A549 (cell line): ENCODE data around the gene LTF. TPM values are rescaled to one million over a fixed set of nuclear protein-coding genes. Genes with fewer than 3 reads are reported as not detected.
"Not testable (repeated sequence)": the region's sequence is repeated elsewhere in the genome, so short reads cannot be mapped to it uniquely, and the experiment has no call there.

Experiments used
- ATAC-seq, 2 experiments: fragments of 200-7000 bp in 1 of 2; fragments of >200 bp in 1 of 2; cut with Nextera tagmentation in 1 of 2; cut with Tn5 transposase in 1 of 2; 3 replicates each; pipeline versions ENCODE4 v1.8.0 to v1.9.1; 2018 to 2020; ENCODE audit warnings: mild to moderate bottlenecking in 1 of 2, moderate library complexity in 1 of 2
- CTCF ChIA-PET: fragments of 300-600 bp; sonication (Branson Sonifier 250); formaldehyde crosslinking; extraction: SDS; loops from one replicate; lab custom pipeline; 2021; ENCODE audit warnings: antibody characterized with exemption, inconsistent platforms; lab: Yijun Ruan, JAX
- POLR2A ChIA-PET: fragments of 350-600 bp; formaldehyde crosslinking; extraction: SDS; loops from one replicate; lab custom pipeline; 2021; ENCODE audit warnings: antibody characterized with exemption, inconsistent platforms; lab: Yijun Ruan, JAX
- DNase-seq, 2 experiments: peaks; one replicate each; pipeline versions ENCODE4 v3.0.0 to v3.0.0-alpha.2; 2011 to 2016; ENCODE audit warnings: low read depth in 1 of 2, low spot score in 1 of 2
- FAIRE-seq: peaks from 2 replicates; lab custom pipeline; 2011; peaks lifted over from hg19 to GRCh38; lab: Jason Lieb, UNC
- H3K27ac ChIP-seq, 2 experiments: fragments of >200 bp; sonication (Bioruptor Twin); formaldehyde crosslinking; 3 replicates each; pipeline ENCODE4 v1.5.1; 2016 to 2017
- H3K4me1 ChIP-seq: fragments of >200 bp; sonication (Bioruptor Twin); formaldehyde crosslinking; 3 replicates; pipeline ENCODE4 v1.6.1; 2016
- H3K4me2 ChIP-seq: fragments of >200 bp; sonication (Bioruptor Twin); formaldehyde crosslinking; 3 replicates; pipeline ENCODE4 v1.6.1; 2016
- H3K4me3 ChIP-seq: fragments of >200 bp; sonication (Bioruptor Twin); formaldehyde crosslinking; 3 replicates; pipeline ENCODE4 v1.5.1; 2016
- H3K9me3 ChIP-seq: fragments of >200 bp; sonication (Bioruptor Twin); formaldehyde crosslinking; 3 replicates; pipeline ENCODE4 v1.6.1; 2016
- CEBPB ChIP-seq, 2 experiments: fragments of >200 bp in 1 of 2; sonication (Bioruptor Twin) in 1 of 2; formaldehyde crosslinking in 1 of 2; IDR thresholded peaks; 2 replicates each; pipeline ENCODE4 v1.6.1; 2012 to 2016
- CHD2 ChIP-seq: fragments of 150-350 bp; IDR thresholded peaks from 2 replicates; pipeline ENCODE4 v1.6.1; 2014; ENCODE audit warnings: low read length; ENCODE audit not compliant: partially characterized antibody
- CHD4 ChIP-seq: fragments of 200-600 bp; sonication (generic); IDR thresholded peaks from 2 replicates; pipeline ENCODE4 v1.6.1; 2016; ENCODE audit warnings: antibody characterized with exemption, mild to moderate bottlenecking, borderline replicate concordance
- E2F6 ChIP-seq: IDR thresholded peaks from 2 replicates; pipeline ENCODE4 v1.6.1; 2012; ENCODE audit warnings: low read depth, borderline replicate concordance
- EHF ChIP-seq: fragments of 250-450 bp; sonication (Bioruptor Pico); IDR thresholded peaks from 2 replicates; pipeline ENCODE4 v1.5.0; 2020; ENCODE audit warnings: mild to moderate bottlenecking
- EHMT2 ChIP-seq: fragments of 200-600 bp; sonication (generic); IDR thresholded peaks from 2 replicates; pipeline ENCODE4 v1.6.1; 2016; ENCODE audit warnings: antibody characterized with exemption, low read depth, mild to moderate bottlenecking, moderate library complexity
- FOXS1 ChIP-seq: fragments of 250-450 bp; sonication (Bioruptor Pico); IDR thresholded peaks from 2 replicates; pipeline ENCODE4 v1.5.0; 2020; ENCODE audit warnings: mild to moderate bottlenecking, moderate library complexity
- HOXB13 ChIP-seq: fragments of 250-450 bp; sonication (Bioruptor Pico); IDR thresholded peaks from 2 replicates; pipeline ENCODE4 v1.5.0; 2020; ENCODE audit warnings: low read depth, mild to moderate bottlenecking, moderate library complexity
- MAFK ChIP-seq: fragments of 450-650 bp; IDR thresholded peaks from 2 replicates; pipeline ENCODE4 v1.6.1; 2014; ENCODE audit not compliant: partially characterized antibody
- MAZ ChIP-seq: fragments of 150-350 bp; IDR thresholded peaks from 2 replicates; pipeline ENCODE4 v1.6.1; 2014; ENCODE audit warnings: antibody characterized with exemption, low read depth, low read length, borderline replicate concordance
- NFE2L2 ChIP-seq: fragments of 150-350 bp; conservative IDR thresholded peaks from 2 replicates; pipeline ENCODE4 v1.6.1; 2014; ENCODE audit warnings: low read length
- NPAS2 ChIP-seq: fragments of 250-450 bp; sonication (Bioruptor Pico); IDR thresholded peaks from 2 replicates; pipeline ENCODE4 v1.8.0; 2022; ENCODE audit warnings: mild to moderate bottlenecking, moderate library complexity, borderline replicate concordance
- NR3C1 ChIP-seq: fragments of >200 bp; sonication (Bioruptor Twin); formaldehyde crosslinking; IDR thresholded peaks from 3 replicates; pipeline ENCODE4 v1.6.1; 2017
- POLR2A ChIP-seq: IDR thresholded peaks from 2 replicates; pipeline ENCODE4 v1.6.1; 2012; ENCODE audit warnings: mild to moderate bottlenecking, low read length
- POLR2AphosphoS2 ChIP-seq: conservative IDR thresholded peaks from 2 replicates; pipeline ENCODE4 v1.6.1; 2012; ENCODE audit warnings: low read length, improper control_type of control experiment, inconsistent platforms
- RARB ChIP-seq: fragments of 250-450 bp; sonication (Bioruptor Pico); IDR thresholded peaks from 2 replicates; pipeline ENCODE4 v1.8.0; 2021; ENCODE audit warnings: mild to moderate bottlenecking, moderate library complexity
- REST ChIP-seq: fragments of 200-600 bp; sonication (generic); IDR thresholded peaks from 2 replicates; pipeline ENCODE4 v1.6.1; 2016; ENCODE audit warnings: antibody characterized with exemption, mild to moderate bottlenecking, moderate library complexity
- SMC3 ChIP-seq: fragments of >200 bp; sonication (Bioruptor Twin); formaldehyde crosslinking; IDR thresholded peaks from 3 replicates; pipeline ENCODE4 v1.6.1; 2018; ENCODE audit warnings: inconsistent platforms
- TP53 ChIP-seq: fragments of 250-450 bp; sonication (Bioruptor Pico); IDR thresholded peaks from 2 replicates; pipeline ENCODE4 v1.5.0; 2021; ENCODE audit warnings: mild to moderate bottlenecking, moderate library complexity
- ZFP36 ChIP-seq: fragments of 450-650 bp; IDR thresholded peaks from 2 replicates; pipeline ENCODE4 v1.6.1; 2014; ENCODE audit warnings: borderline replicate concordance; ENCODE audit not compliant: partially characterized antibody
- ZNF302 ChIP-seq: fragments of 250-450 bp; sonication (Bioruptor Pico); IDR thresholded peaks from 2 replicates; pipeline ENCODE4 v1.9.0; 2021; ENCODE audit warnings: inconsistent platforms, mild to moderate bottlenecking, moderate library complexity
- WGBS: methylation state at CpG from one replicate; pipeline ENCODE4 v1.1.6; 2017; ENCODE audit errors: missing lambda C conversion rate; 5-methylcytosine and 5-hydroxymethylcytosine counted together
- polyA plus RNA-seq, 4 experiments: library from polyadenylated mRNA; depleted of rRNA in 3 of 4; stranded (reverse); fragments of >200 nt; fragmentation: RNase III in 1 of 4; extraction: RNeasy Plus Mini Kit Qiagen cat#74134 plus additional on column Dnase treatment in 1 of 4; gene quantifications; 2 replicates in 3 of 4; 3 replicates in 1 of 4; pipeline ENCODE4 v1.2.3, GENCODE V29; 2011 to 2017
- TF ChIP-seq, protein P1 (sequence below): fragments of >200 bp; sonication (Bioruptor Twin); formaldehyde crosslinking; IDR thresholded peaks from 2 replicates; pipeline ENCODE4 v1.6.1; 2016
- TF ChIP-seq, protein P2 (sequence below): fragments of 150-350 bp; IDR thresholded peaks from 2 replicates; pipeline ENCODE4 v1.6.1; 2014; ENCODE audit warnings: low read depth, mild to moderate bottlenecking, low read length
- TF ChIP-seq, protein P3 (sequence below): fragments of 450-650 bp; IDR thresholded peaks from 2 replicates; pipeline ENCODE4 v1.6.1; 2014; ENCODE audit warnings: antibody characterized with exemption

LTF gene
- polyA plus RNA-seq, 2 of the 4 experiments (the other 2 are of a cell fraction): not detected

DNA sequence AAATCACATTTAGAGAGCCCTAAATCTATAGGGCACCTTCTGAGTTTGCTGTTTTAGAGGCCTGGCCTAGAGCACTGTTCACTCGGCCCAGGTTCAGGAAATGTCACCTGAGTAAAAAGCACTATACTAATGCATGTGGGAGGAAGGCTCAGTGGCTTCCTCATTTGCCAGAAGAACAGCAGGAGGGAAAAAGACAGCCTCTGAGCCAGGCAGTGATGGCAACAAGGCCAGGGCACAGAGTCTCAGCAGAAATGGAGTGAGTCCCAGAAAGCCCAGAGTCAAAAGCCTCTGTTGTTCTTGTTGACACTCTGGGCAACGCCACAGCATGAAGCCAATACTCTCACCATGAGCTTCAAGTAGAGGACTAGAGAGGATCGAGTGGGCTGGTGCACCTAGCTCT lies 25.9 kb downstream of the LTF start:
- H3K4me2 ChIP-seq: no peak overlapping the region
- H3K27ac ChIP-seq: no peak overlapping the region
- no peaks in the 10 kb centered on the region for H3K4me1 ChIP-seq
- no peak for DNase-seq
- FAIRE-seq: no peak
- TF ChIP-seq POLR2AphosphoS2: no peak
- TF ChIP-seq, protein P1, sequence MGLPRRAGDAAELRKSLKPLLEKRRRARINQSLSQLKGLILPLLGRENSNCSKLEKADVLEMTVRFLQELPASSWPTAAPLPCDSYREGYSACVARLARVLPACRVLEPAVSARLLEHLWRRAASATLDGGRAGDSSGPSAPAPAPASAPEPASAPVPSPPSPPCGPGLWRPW: no peak
- TF ChIP-seq FOXS1 (CRISPR knock-in tag): no peak
- no peak for TF ChIP-seq MAZ
- TF ChIP-seq NR3C1: no peak
- no peak for TF ChIP-seq NFE2L2
- TF ChIP-seq CEBPB (IDR thresholded peaks at IDR 0.05): no peak
- TF ChIP-seq, all 56 proteins: peak for 0
- 8% methylated on average over 1 of the region's 3 CpGs for WGBS
- CTCF ChIA-PET: no interaction called here
- Histone ChIP-seq H3K4me3 (no peak overlapping the region), H3K9me3 (no peaks in the 10 kb centered on the region)
- POLR2A ChIA-PET: no interaction called here
- no peak for ATAC-seq

DNA sequence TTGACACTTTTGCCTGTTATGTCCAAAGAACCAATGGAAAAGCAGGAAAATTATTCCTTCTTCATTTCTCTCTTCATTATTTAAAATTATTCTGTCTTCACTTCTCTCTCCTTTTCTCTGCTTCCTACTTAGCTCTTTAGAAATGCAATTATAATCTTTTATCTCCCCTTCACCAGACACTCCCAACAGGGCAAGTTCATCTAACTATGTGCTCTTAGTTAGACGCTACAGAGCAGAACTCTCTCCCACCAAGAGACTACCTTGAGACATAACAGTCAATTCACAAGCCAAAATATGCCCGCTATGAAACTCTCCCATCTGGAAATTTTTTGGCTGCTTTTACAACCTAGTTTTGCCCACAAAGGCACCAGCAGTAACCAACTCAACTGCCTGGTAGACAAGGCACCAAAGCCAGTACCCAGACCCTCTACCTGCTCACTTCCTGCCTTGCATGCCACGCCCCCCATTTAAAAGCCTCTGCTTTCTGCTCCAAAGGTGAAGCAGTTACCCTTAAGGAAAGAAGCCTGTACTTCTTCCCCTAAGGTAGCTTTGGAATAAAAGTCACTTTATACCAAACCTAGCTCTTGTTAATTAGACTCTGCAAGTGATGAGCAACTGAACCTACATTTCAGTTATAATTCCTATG lies 29.5 kb downstream of the LTF start:
- TF ChIP-seq, protein P2, sequence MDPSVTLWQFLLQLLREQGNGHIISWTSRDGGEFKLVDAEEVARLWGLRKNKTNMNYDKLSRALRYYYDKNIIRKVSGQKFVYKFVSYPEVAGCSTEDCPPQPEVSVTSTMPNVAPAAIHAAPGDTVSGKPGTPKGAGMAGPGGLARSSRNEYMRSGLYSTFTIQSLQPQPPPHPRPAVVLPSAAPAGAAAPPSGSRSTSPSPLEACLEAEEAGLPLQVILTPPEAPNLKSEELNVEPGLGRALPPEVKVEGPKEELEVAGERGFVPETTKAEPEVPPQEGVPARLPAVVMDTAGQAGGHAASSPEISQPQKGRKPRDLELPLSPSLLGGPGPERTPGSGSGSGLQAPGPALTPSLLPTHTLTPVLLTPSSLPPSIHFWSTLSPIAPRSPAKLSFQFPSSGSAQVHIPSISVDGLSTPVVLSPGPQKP: no peak
- TF ChIP-seq REST: no peak
- no peak for TF ChIP-seq POLR2AphosphoS2
- no peak for TF ChIP-seq POLR2A
- TF ChIP-seq CHD4: no peak
- TF ChIP-seq EHMT2: no peak
- TF ChIP-seq ZFP36: no peak
- TF ChIP-seq NPAS2: no peak
- TF ChIP-seq TP53 (CRISPR knock-in tag): no peak
- TF ChIP-seq SMC3: no peak
- no peak for TF ChIP-seq ZNF302 (CRISPR knock-in tag)
- TF ChIP-seq MAFK: no peak
- no peak for TF ChIP-seq HOXB13
- no peak for TF ChIP-seq EHF (CRISPR knock-in tag)
- WGBS: 33% methylated on average over 3 of the region's 3 CpGs
- ChIA-PET CTCF (interaction anchor here (0.7 to 0.8 kb wide), 2 partner anchors 8 to 11 kb away, joined by 3 read pairs; no protein-coding TSS in a partner anchor), POLR2A (no interaction called here)
- H3K4me1 ChIP-seq: no peaks in the 10 kb centered on the region
- no peak overlapping the region for H3K4me2 ChIP-seq
- DNase-seq: no peak
- no peak overlapping the region for H3K27ac ChIP-seq
- no peak for ATAC-seq
- no peak overlapping the region for H3K4me3 ChIP-seq
- FAIRE-seq: no peak
- no peaks in the 10 kb centered on the region for H3K9me3 ChIP-seq

DNA sequence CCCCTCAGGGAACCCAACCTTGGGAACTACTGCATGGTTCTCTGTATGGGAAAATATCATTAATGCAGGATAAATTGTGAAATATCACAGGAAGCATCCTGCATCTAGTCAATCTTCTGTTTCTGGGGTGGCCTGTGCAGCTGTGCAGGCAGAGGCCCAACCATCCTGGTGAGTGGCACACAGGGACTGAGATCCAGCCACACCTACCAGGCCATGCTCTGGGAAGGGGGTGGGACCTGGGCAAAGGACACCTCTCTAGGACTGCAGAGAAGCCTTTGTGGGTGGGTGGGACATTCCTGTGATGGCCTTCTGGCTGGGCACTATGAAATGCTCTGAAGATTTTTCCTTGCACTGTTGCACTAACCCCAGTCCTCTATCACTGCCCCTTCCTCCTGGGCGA lies 30.9 kb downstream of the LTF start:
- TF ChIP-seq, protein P3, sequence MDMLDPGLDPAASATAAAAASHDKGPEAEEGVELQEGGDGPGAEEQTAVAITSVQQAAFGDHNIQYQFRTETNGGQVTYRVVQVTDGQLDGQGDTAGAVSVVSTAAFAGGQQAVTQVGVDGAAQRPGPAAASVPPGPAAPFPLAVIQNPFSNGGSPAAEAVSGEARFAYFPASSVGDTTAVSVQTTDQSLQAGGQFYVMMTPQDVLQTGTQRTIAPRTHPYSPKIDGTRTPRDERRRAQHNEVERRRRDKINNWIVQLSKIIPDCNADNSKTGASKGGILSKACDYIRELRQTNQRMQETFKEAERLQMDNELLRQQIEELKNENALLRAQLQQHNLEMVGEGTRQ: no peak
- TF ChIP-seq SMC3: no peak
- TF ChIP-seq CHD4: no peak
- no peak for TF ChIP-seq CHD2
- TF ChIP-seq, protein P2: no peak
- TF ChIP-seq RARB: no peak
- no peak for TF ChIP-seq E2F6
- Histone ChIP-seq H3K4me2 (no peak overlapping the region), H3K4me1 (no peaks in the 10 kb centered on the region), H3K4me3 (no peak overlapping the region), H3K9me3 (no peaks in the 10 kb centered on the region), H3K27ac (no peak overlapping the region)
- FAIRE-seq: no peak
- no peak for DNase-seq
- ChIA-PET CTCF (no interaction called here), POLR2A (no interaction called here)
- WGBS: 30% methylated on average over 1 of the region's 1 CpG
- no peak for ATAC-seq

- H3K9me3 ChIP-seq, POLR2A ChIA-PET, ATAC-seq, DNase-seq, FAIRE-seq, H3K27ac ChIP-seq, H3K4me3 ChIP-seq, H3K4me1 ChIP-seq, H3K4me2 ChIP-seq: not testable (repeated sequence)
- CTCF ChIA-PET: interaction anchor here (1.0 kb wide), 1 partner anchor 10 kb away, joined by 3 read pairs; no protein-coding TSS in a partner anchor
- 21% methylated on average over 4 of the region's 4 CpGs for WGBS
These were observed 31.6 kb downstream of the LTF start for GRCh38 chr3:46433118-46433517.
